Osteoblast (primary cell): ENCODE results near the gene NFIA. TPM values are rescaled to one million over a fixed set of nuclear protein-coding genes. Genes with fewer than 3 reads are reported as not detected.

Experiments
- DNase-seq: peaks from one replicate; pipeline ENCODE4 v3.0.0; 2011; ENCODE audit warnings: low spot score, mixed read lengths; ENCODE audit not compliant: insufficient read length; ENCODE audit errors: missing footprints
- H2AFZ ChIP-seq: 2 replicates; pipeline ENCODE4 v1.6.0; 2011; ENCODE audit warnings: mild to moderate bottlenecking, low read length
- H3K27ac ChIP-seq: 2 replicates; pipeline ENCODE4 v1.5.1; 2011; ENCODE audit warnings: mild to moderate bottlenecking, low read depth, low read length, moderate library complexity
- H3K27me3 ChIP-seq: 2 replicates; pipeline ENCODE4 v1.6.0; 2012; ENCODE audit warnings: mild to moderate bottlenecking, control low read depth, inconsistent platforms, low read length, moderate library complexity; ENCODE audit not compliant: insufficient read depth
- H3K36me3 ChIP-seq: 2 replicates; pipeline ENCODE4 v1.5.1; 2011; ENCODE audit warnings: mild to moderate bottlenecking, low read length, control low read depth, moderate library complexity; ENCODE audit not compliant: insufficient read depth
- H3K4me1 ChIP-seq: 2 replicates; pipeline ENCODE4 v1.5.1; 2011; ENCODE audit warnings: mild to moderate bottlenecking, low read length, control low read depth, moderate library complexity; ENCODE audit not compliant: insufficient read depth
- H3K4me2 ChIP-seq: 2 replicates; pipeline ENCODE4 v1.6.0; 2011; ENCODE audit warnings: mild to moderate bottlenecking, low read length; ENCODE audit not compliant: insufficient read depth
- H3K4me3 ChIP-seq: fragments of 200-600 bp; sonication (generic); 3 replicates; pipeline ENCODE4 v1.5.1; 2012; ENCODE audit warnings: mild to moderate bottlenecking, low read length, inconsistent platforms; ENCODE audit not compliant: insufficient read depth
- H3K79me2 ChIP-seq: 2 replicates; pipeline ENCODE4 v1.6.0; 2012; ENCODE audit warnings: mild to moderate bottlenecking, low read length, control low read depth, inconsistent platforms; ENCODE audit not compliant: insufficient read depth
- H3K9me3 ChIP-seq: 2 replicates; pipeline ENCODE4 v1.5.1; 2011; ENCODE audit warnings: low read depth, low read length, control low read depth
- H4K20me1 ChIP-seq: 2 replicates; pipeline ENCODE4 v1.6.0; 2012; ENCODE audit warnings: mild to moderate bottlenecking, low read length, control low read depth; ENCODE audit not compliant: insufficient read depth
- CTCF ChIP-seq: IDR thresholded peaks from 2 replicates; pipeline ENCODE4 v1.5.1; 2011; ENCODE audit warnings: mild to moderate bottlenecking, low read depth, low read length, moderate library complexity; ENCODE audit errors: extremely low read depth
- total RNA-seq: library from RNA; depleted of rRNA; stranded (reverse); fragments of >200 nt; gene quantifications from 2 replicates; pipeline ENCODE4 v1.2.3, GENCODE V29; 2012

Gene NFIA
- total RNA-seq, 1 donor: 7.2 TPM

GRCh38 chr1:61289232-61290098 is 207.1 kb downstream of the NFIA start:
- Histone ChIP-seq H3K9me3 (no peaks in the 10 kb centered on the region), H4K20me1 (no peaks in the 10 kb centered on the region), H3K36me3 (no peaks in the 10 kb centered on the region), H3K79me2 (no peaks in the 10 kb centered on the region), H2AFZ (no peak overlapping the region), H3K4me1 (peaks cover 33% of the 10 kb centered on the region), H3K4me2 (no peak overlapping the region), H3K27me3 (peaks cover 3% of the 10 kb centered on the region), H3K4me3 (no peak overlapping the region), H3K27ac (no peak overlapping the region)
- DNase-seq: no peak
- no peak for TF ChIP-seq CTCF

GRCh38 chr1:61290525-61290924 is 208.2 kb downstream of the NFIA start:
- DNase-seq: no peak
- Histone ChIP-seq H3K27ac (no peak overlapping the region), H3K9me3 (no peaks in the 10 kb centered on the region), H3K4me2 (no peak overlapping the region), H2AFZ (no peak overlapping the region), H3K36me3 (no peaks in the 10 kb centered on the region), H3K79me2 (no peaks in the 10 kb centered on the region), H3K27me3 (peaks cover 3% of the 10 kb centered on the region), H4K20me1 (no peaks in the 10 kb centered on the region), H3K4me3 (no peak overlapping the region), H3K4me1 (peaks cover 27% of the 10 kb centered on the region)
- TF ChIP-seq CTCF: no peak

- Histone ChIP-seq H4K20me1 (no peaks in the 10 kb centered on the region), H3K9me3 (no peaks in the 10 kb centered on the region), H3K4me2 (no peak overlapping the region), H3K27me3 (peaks cover 3% of the 10 kb centered on the region), H3K79me2 (no peaks in the 10 kb centered on the region), H2AFZ (no peak overlapping the region), H3K36me3 (no peaks in the 10 kb centered on the region), H3K4me1 (peaks cover 3% of the 10 kb centered on the region), H3K27ac (no peak overlapping the region), H3K4me3 (no peak overlapping the region)
- no peak for TF ChIP-seq CTCF
- DNase-seq: no peak
Measured at GRCh38 chr1:61293197-61293596, 210.8 kb downstream of the NFIA start.

DNA sequence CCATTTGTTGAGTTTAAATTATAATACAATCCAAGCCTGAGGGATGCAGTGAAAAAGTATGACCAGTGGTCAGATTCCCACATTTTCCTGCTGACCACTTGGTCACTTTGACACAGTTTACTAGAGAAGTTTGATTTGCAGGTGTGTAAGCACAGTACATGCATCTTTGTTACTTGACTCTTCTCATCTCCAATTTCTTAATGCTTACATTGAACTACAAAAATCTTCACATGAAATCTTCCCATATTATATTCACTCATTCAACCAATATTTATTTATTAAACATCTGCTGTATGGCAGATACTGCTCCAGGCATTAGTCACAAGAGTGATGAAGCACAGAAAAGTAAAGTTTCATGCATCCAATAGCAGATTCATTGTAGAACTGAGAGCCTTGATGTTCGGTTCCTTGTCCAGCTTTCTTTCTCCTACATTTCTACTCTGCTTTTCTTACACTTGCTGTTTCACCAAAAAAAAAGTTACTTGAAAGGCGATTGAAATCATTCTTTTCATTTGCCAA is 211.7 kb downstream of the NFIA start:
- no peak overlapping the region for H3K27ac ChIP-seq

More for the DNA sequence above, 211.7 kb downstream of the NFIA start:
- Histone ChIP-seq H3K4me2 (no peak overlapping the region), H3K36me3 (no peaks in the 10 kb centered on the region), H3K4me3 (no peak overlapping the region), H3K4me1 (peaks cover 2% of the 10 kb centered on the region), H4K20me1 (no peaks in the 10 kb centered on the region), H3K79me2 (no peaks in the 10 kb centered on the region), H3K9me3 (no peaks in the 10 kb centered on the region), H2AFZ (no peak overlapping the region), H3K27me3 (peaks cover 3% of the 10 kb centered on the region)
- DNase-seq: no peak
- TF ChIP-seq CTCF: no peak
